ENCODE measurements around the gene AOC3.

AOC3 gene

GRCh38 chr17:42850954-42851353 is at the start of gene AOC3:
TSS of gene AOC3 (plus strand) at chr17:42851199. CDS start at chr17:42851344, 145 bp downstream.
- DNase-seq, result no peak

- no peak for DNase-seq
Observed at GRCh38 chr17:42803074-42803883, 47.7 kb upstream of the AOC3 start.

GRCh38 chr17:42804918-42805367 is 46.1 kb upstream of the AOC3 start:
- DNase-seq, result no peak

GRCh38 chr17:42806249-42806648 is 44.8 kb upstream of the AOC3 start:
- no peak for DNase-seq

GRCh38 chr17:42809250-42809649 is 41.7 kb upstream of the AOC3 start:
- DNase-seq, result no peak

- DNase-seq, result no peak
Observed at GRCh38 chr17:42814633-42815399, 36.2 kb upstream of the AOC3 start.

GRCh38 chr17:42817866-42818265 is 33.1 kb upstream of the AOC3 start:
- DNase-seq, result no peak

- no peak for DNase-seq
Observed at GRCh38 chr17:42818379-42818778, 32.6 kb upstream of the AOC3 start.

- peak in 3 of 4 experiments; percentile 17 to 36 (median 24) for DNase-seq
Observed at GRCh38 chr17:42819939-42820535, 31.0 kb upstream of the AOC3 start.

- DNase-seq, result no peak
Observed at GRCh38 chr17:42821176-42821575, 29.8 kb upstream of the AOC3 start.

- no peak for DNase-seq
Observed at GRCh38 chr17:42827472-42827871, 23.5 kb upstream of the AOC3 start.

GRCh38 chr17:42830971-42831370 is 20.0 kb upstream of the AOC3 start:
- no peak for DNase-seq

- no peak for DNase-seq
Observed at GRCh38 chr17:42832213-42832933, 18.6 kb upstream of the AOC3 start.

- peak; percentile 83 to 95 (median 88) for DNase-seq
Observed at GRCh38 chr17:42832934-42833766, 17.8 kb upstream of the AOC3 start, which contains the start of gene PSME3. TSS of gene PSME3 (plus strand) at chr17:42833397. CDS start at chr17:42833632, 235 bp downstream.

- no peak for DNase-seq
Observed at GRCh38 chr17:42833767-42834422, 17.1 kb upstream of the AOC3 start.

GRCh38 chr17:42835732-42836131 is 15.3 kb upstream of the AOC3 start:
- no peak for DNase-seq

GRCh38 chr17:42841975-42842685 is 8.9 kb upstream of the AOC3 start:
- no peak for DNase-seq

- no peak for DNase-seq
Observed at GRCh38 chr17:42843358-42843934, 7.6 kb upstream of the AOC3 start.

- DNase-seq, result no peak
Observed at GRCh38 chr17:42844271-42844670, 6.7 kb upstream of the AOC3 start, which contains the start of gene AOC2. TSS of gene AOC2 (plus strand) at chr17:42844580. CDS start at chr17:42844627, 47 bp downstream.
